ENCODE data around the gene FGFR3.
A peak's percentile ranks its signal among the peaks of the same experiment; 100 is the strongest.

The FGFR3 gene

GRCh38 chr4:1792832-1793495, at the start of gene FGFR3:
FGFR3 (plus strand) TSS chr4:1793293; CDS start chr4:1793935, 642 bp downstream.
- no peak for DNase-seq (ENCODE audit: extremely low read depth, low read depth)
- no peak for TF ChIP-seq CTCF (IDR thresholded peaks at IDR 0.05; ENCODE audit: low read depth, low read length, missing control alignments)
- 0 out of 2 replicates have a peak within 1 kb of the TSS, but pooled peaks have one; percentile 9 for H3K4me3 ChIP-seq (replicated peaks; ENCODE audit: low read depth, low read length)

- DNase-seq (ENCODE audit: extremely low read depth, low read depth): no peak
- no peak overlapping the region for H3K4me3 ChIP-seq (replicated peaks; ENCODE audit: low read depth, low read length)
- no peak for TF ChIP-seq CTCF (IDR thresholded peaks at IDR 0.05; ENCODE audit: low read depth, low read length, missing control alignments)
Observed at GRCh38 chr4:1743551-1743950, 49.5 kb upstream of the FGFR3 start.

- no peak overlapping the region for H3K4me3 ChIP-seq (replicated peaks; ENCODE audit: low read depth, low read length)
- no peak for DNase-seq (ENCODE audit: extremely low read depth, low read depth)
- no peak for TF ChIP-seq CTCF (IDR thresholded peaks at IDR 0.05; ENCODE audit: low read depth, low read length, missing control alignments)
Observed at GRCh38 chr4:1743975-1744374, 49.1 kb upstream of the FGFR3 start.

GRCh38 chr4:1744552-1744951, 48.5 kb upstream of the FGFR3 start:
- DNase-seq (ENCODE audit: extremely low read depth, low read depth): no peak
- no peak overlapping the region for H3K4me3 ChIP-seq (replicated peaks; ENCODE audit: low read depth, low read length)
- TF ChIP-seq CTCF (IDR thresholded peaks at IDR 0.05; ENCODE audit: low read depth, low read length, missing control alignments): no peak

GRCh38 chr4:1745165-1745564, 47.9 kb upstream of the FGFR3 start:
- DNase-seq (ENCODE audit: extremely low read depth, low read depth): no peak
- H3K4me3 ChIP-seq (replicated peaks; ENCODE audit: low read depth, low read length): no peak overlapping the region
- no peak for TF ChIP-seq CTCF (IDR thresholded peaks at IDR 0.05; ENCODE audit: low read depth, low read length, missing control alignments)

GRCh38 chr4:1745697-1746096, 47.4 kb upstream of the FGFR3 start:
- no peak for DNase-seq (ENCODE audit: extremely low read depth, low read depth)
- H3K4me3 ChIP-seq (replicated peaks; ENCODE audit: low read depth, low read length): no peak overlapping the region
- no peak for TF ChIP-seq CTCF (IDR thresholded peaks at IDR 0.05; ENCODE audit: low read depth, low read length, missing control alignments)

GRCh38 chr4:1746265-1746691, 46.8 kb upstream of the FGFR3 start:
- no peak for DNase-seq (ENCODE audit: extremely low read depth, low read depth)
- TF ChIP-seq CTCF (IDR thresholded peaks at IDR 0.05; ENCODE audit: low read depth, low read length, missing control alignments): peak; percentile 88
- H3K4me3 ChIP-seq (replicated peaks; ENCODE audit: low read depth, low read length): no peak overlapping the region

Measured in HFF-Myc (cell line).